Fibroblast of skin of right quadriceps (primary cell): ENCODE measurements around the gene WWC2.
"Not testable (repeated sequence)": the region's sequence is repeated elsewhere in the genome, so short reads cannot be mapped to it uniquely, and the experiment has no call there.

Source experiments
- DNase-seq: peaks from one replicate; pipeline ENCODE4 v3.0.0-alpha.2; 2013

The WWC2 gene

GRCh38 chr4:183304067-183304466, 205.0 kb downstream of the WWC2 start:
- no peak for DNase-seq

- no peak for DNase-seq
Measured at GRCh38 chr4:183304538-183304937, 205.5 kb downstream of the WWC2 start.

GRCh38 chr4:183306811-183307210, 207.8 kb downstream of the WWC2 start:
- no peak for DNase-seq

- no peak for DNase-seq
Measured at GRCh38 chr4:183312841-183313240, 213.8 kb downstream of the WWC2 start.

- no peak for DNase-seq
Measured at GRCh38 chr4:183314336-183314735, 215.3 kb downstream of the WWC2 start.

GRCh38 chr4:183314806-183315205, 215.7 kb downstream of the WWC2 start:
- no peak for DNase-seq

GRCh38 chr4:183318656-183319055, 219.6 kb downstream of the WWC2 start:
- no peak for DNase-seq

GRCh38 chr4:183320211-183321059, 221.4 kb downstream of the WWC2 start, which contains the start of gene CLDN22:
Gene CLDN22, minus strand, starts transcription at chr4:183320276. Its CDS starts 58 bp downstream, at chr4:183320218.
- no peak for DNase-seq

- no peak for DNase-seq
Measured at GRCh38 chr4:183321079-183321478, 222.0 kb downstream of the WWC2 start.

GRCh38 chr4:183321516-183321915, 222.5 kb downstream of the WWC2 start:
- no peak for DNase-seq

GRCh38 chr4:183322326-183322725, 223.3 kb downstream of the WWC2 start, which contains the start of gene CLDN24:
Gene CLDN24, minus strand, starts transcription at chr4:183322426. Its CDS starts 0 bp downstream, at chr4:183322426.
- no peak for DNase-seq

- DNase-seq = no peak
Measured at GRCh38 chr4:183323295-183323694, 224.2 kb downstream of the WWC2 start.

GRCh38 chr4:183324056-183324455, 225.0 kb downstream of the WWC2 start:
- DNase-seq = not testable (repeated sequence)

GRCh38 chr4:183324619-183325018, 225.6 kb downstream of the WWC2 start:
- no peak for DNase-seq

GRCh38 chr4:183326387-183326786, 227.3 kb downstream of the WWC2 start:
- DNase-seq = not testable (repeated sequence)

GRCh38 chr4:183326853-183327252, 227.8 kb downstream of the WWC2 start:
- DNase-seq = peak; percentile 53

GRCh38 chr4:183327827-183328226, 228.8 kb downstream of the WWC2 start:
- no peak for DNase-seq

GRCh38 chr4:183328832-183329231, 229.8 kb downstream of the WWC2 start:
- DNase-seq = peak; percentile 37

- no peak for DNase-seq
Measured at GRCh38 chr4:183329244-183329643, 230.2 kb downstream of the WWC2 start.

GRCh38 chr4:183329954-183330742, 231.1 kb downstream of the WWC2 start:
- DNase-seq = no peak

- DNase-seq = no peak
Measured at GRCh38 chr4:183330841-183331240, 231.8 kb downstream of the WWC2 start.

- no peak for DNase-seq
Measured at GRCh38 chr4:183332447-183332846, 233.4 kb downstream of the WWC2 start.

GRCh38 chr4:183333202-183333601, 234.1 kb downstream of the WWC2 start:
- DNase-seq = no peak

- no peak for DNase-seq
Measured at GRCh38 chr4:183333983-183334382, 234.9 kb downstream of the WWC2 start.
